NCI-H510A (cell line): ENCODE results near the gene ITGA7.

Experiments
- DNase-seq: peaks from one replicate; lab custom pipeline; 2025; lab: John Stamatoyannopoulos, UW

ITGA7 gene

DNA sequence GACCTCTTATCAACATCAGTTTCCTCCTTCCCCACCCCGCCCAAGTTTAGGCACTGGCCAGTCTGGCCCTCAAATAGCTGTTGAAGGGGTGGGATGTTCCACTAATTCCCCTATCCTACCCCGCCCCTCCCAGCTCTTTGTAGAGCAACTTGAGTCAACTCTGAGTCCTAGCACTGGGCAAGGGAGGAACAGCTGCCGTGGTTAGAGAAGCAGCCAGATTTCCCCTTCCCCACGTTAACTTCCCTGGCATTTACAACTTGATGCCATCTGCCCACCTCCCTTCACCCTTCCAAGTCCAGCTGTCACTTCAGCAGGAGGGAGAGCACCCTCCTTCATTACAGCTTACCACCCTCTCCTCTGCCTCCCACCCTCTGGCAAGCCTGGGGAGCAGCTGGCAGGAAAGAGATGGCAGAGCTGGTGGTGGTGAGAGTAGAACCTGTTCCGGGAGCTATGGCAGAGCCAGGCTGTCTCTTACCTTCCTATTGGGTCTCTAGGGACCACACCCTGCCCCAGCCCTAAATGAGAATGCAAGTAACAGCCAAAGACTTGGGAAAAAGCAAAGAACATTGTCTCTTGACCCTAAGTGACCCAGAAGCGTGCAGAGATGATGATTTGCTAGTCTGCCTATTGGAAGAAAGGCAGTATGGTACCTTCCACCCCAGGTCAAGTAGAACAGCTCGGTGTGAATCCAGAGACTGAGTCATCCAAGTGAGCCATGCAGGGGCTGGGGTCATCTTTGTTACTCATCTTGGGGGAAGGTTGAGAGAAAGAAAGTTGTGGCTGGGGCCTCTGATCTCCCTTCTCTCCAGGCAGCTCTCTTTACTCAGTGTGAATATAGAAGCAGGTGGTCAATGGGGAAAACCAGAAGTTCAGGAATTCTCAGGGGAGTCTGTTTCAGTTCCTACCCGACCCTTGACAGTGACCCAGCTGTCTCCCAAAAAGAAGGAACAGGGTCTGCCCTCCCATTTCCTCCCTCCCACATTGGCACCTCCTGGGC lies 9.6 kb upstream of the ITGA7 start:
- no peak for DNase-seq

DNA sequence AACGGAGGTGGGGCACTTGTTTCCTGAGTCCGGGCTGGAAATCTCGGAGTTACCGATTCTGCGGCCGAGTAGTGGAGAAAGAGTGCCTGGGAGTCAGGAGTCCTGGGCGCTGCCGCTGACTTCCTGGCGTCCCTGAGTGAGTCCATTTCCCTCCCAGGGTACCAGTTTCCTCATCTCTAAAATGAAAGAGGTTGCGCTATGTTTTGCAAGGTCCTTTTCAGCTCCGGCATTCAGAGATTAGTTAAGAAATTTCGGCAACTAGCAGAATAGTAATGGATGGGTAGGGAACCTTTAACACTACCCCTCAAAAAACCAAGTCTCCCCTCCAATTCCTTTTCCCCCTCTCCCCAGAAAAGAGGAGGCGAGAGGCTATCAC lies 8.9 kb upstream of the ITGA7 start:
- no peak for DNase-seq

DNA sequence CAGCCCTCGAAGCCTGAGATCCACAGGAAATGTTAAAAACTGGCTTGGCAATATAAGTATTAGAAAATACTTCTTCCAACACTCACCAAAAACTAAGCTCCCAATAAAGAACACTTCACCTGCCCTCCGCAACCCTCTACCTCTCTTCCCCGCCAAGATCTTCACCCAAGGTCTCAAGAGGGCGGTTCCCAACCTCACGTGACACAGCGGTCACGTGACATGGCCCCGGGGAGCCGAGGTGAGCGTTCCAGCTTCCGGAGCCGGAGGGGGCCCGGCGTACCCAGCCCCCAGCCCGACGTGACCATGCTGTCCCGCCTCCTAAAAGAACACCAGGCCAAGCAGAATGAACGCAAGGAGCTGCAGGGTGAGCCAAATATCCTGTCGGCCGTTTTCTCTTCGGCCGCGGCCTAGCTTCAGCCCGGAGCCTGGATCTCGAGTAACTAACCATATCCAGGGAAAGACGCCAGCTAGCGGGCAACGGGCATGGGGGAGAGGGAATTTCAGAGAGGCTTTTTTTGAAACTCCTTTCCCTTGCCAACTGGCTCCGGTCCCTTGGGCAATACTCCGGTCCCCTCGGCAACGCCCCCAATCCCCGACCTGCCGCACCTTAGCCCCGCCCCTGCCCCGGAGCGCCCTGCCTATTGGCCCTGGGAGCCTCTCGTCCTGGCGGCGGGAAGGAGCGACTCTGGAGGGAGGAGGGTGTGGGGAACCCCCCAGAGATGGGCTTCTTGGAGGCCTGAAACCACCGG lies 8.3 kb upstream of the ITGA7 start, which contains the start of gene BLOC1S1:
BLOC1S1 (plus strand) TSS at position 214 of the 749 bp plus-strand sequence; CDS start at position 220, 6 bp downstream.
- peak; percentile 83 for DNase-seq

DNA sequence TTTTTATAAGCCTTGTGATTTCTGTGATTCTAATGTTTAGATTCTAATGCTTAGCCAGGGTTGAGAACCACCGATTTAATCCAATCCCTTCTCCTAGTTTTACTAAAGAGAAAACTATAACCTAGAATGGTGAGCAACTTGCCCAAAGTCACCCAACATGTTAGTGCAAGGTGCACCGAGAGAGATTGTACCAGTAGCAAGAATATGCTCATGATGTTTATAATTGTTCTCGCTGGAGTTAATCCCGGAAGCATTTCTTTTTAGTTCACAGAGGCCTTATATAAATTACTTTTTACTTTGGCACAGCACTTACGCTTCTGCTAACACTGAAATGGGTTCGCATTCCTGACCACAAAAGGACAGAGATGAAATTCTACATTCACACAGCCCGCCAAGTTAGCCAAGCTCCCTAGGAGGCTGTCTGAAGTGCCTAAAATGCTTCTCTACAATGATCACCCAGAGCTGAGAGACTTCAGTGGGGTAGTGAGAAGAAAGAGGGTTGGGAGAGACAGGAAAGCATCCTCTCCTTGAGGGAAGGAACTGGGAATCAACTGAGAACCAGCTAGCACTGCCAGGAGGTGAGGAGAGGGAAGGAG lies 7.6 kb upstream of the ITGA7 start:
- no peak for DNase-seq

DNA sequence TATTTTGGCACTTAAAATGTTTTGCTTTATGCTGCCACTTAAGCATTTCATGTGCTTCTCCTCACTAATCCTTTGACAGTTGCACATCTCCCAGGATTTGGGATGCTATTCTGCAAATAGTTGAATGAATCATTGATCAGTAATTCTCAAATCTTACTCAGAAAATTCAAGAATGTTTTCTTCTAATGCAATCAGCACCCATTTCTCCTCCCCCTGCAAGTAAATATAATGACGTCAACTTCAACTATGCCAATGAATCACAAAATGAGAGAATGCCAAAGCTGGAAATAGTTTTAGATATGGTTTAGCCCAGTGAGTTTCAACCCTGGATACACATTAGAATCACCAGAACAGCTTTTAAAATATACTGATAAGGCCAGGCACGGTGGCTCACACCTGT lies 6.0 kb upstream of the ITGA7 start:
- DNase-seq, result no peak

DNA sequence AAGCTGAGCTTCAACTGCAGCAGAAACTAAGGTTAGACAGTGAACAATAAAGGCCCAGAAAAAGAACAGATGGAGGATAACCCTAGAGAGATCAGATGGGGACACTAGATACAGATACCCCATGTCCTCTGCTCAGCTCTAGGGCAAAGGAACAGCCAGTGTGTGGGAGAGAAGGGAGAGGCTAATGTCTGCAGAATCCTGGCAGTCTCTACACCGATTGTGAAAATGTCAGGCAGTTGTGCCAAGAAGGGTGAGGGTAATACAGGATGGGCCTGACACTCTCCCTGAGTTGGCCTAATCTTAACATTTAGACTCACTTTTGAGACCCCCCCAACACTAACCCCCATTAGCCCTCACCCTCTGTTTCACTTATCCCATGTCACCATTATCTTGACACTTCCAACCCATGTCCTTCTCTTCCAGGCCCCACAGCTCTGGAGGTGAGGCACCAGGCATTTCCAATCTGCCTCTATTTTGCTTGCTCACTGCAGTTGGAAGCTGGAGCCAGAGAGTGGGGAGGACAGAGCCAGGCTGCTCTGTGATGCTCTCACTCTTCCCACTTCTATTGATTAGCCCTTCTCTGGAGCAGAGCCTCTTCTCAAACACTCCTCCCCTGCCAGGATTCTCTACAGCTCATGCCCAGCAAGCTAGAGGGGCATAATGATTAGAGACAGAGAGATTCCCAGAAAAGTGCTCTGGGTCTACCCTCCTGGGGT lies 5.2 kb upstream of the ITGA7 start:
- DNase-seq, result no peak

DNA sequence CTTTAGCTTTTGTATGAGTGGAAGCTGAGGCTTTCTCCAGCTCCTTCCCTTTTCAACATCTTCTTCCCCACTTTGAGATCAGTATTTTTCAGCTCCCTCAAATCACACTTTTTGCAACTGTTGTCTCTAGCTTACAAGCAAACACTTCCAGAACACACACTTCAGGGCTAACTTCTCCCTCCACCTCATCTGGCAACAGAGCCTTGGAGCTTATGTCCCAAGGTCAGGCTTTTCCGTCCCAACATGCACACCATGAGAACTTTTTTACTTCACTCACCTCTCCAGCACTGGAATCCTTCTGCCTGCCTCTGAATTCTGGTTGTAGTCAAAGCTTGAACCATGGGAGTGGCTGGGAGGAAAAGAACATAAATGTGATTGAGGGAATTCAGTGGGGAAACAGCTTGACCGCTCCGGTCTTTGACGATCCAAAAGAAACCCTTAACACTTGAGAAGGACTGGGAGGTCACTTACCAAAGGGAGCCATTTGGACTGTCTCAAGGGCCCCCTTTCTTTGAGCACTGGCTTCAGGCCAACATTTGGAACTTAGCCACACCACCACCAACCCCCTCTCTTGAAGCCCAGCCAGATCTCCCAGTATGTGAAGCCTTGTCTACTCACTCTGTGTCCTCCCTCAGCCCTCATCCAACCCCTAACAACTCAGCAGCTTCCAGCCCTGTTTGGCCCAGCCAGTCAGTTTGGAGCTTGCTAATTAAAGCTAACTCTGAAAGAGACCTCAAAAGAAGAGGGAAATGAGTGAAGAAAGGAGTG lies 4.3 kb upstream of the ITGA7 start:
- DNase-seq, result no peak

DNA sequence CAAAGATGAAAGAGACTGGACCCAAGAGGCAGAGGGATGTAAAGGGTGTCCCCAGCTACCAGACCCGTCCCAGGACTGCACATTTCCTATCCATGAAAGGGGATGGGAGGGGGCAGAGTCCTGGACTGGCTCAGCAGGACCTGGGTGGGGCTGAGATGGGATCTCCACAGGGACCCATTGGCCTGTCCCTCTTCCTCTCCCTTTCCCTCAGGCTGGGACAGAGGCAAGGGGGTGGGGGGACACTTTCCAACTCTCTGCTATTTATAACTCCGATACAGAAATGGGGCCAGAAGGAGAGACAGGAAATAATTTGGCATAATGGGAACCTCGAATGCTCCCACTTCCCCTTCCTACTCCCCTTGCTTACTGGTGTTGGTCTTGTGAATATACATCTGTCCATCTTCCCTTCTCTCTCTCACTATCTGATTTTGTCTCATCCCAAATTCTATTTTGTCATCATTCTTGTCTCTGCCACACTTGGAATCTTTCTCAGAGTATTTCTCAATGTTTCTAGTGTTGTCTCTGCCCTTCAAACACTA lies 1.1 kb upstream of the ITGA7 start:
- DNase-seq, result no peak

DNA sequence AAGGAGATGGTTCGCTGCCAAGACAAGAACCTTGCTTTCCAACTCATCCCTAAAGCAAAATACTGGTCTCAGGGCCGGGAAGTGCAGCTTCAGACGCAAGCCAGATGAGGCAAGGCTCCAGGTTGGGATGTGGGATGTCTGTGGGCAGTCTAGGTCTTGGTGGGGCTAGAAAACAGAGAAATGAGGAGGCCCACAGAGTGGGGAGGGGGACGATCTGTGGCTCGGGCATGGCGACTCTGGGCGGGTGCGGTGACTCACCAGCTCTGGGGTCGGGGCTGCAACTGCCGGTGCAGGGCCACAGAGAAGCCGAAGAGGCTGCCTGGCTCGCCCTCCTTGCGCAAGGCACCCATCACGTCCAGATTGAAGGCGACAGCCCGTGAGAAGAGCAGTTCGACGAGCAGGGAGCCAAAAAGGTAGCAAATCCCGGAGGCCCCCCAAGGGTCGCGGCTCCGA lies 459 bp downstream of the ITGA7 start:
- DNase-seq, result no peak

DNA sequence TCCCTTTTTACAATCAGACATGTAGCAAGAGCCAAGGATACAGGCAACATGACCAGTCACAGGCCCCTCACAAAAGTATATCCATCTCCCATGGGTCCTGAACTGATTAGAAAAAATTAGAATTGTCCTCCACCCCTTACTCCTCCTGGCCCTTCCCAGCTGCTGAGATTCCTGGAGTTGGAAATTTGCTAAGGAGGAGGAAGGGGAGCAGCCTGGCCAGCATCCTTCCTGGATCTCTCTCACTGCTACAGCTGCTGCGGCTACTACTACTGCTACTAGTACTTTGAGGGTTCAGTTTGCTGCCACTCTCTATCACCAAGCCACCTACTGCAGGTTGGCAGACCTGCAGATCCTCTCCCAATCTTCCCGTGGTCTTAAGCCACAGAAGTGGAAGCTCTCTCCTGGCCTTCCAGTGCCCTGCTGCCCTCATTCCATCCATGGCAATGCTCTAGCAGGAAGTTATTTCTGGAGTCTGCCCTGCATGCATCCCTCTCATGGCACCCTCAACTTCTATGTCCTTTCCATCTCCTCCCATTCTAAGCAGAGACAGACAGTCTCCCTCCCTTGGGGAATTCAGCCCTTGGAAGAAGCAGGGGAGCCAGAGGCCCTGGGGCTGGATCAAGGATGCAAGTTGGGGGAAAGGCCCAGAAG lies 1.0 kb downstream of the ITGA7 start:
- DNase-seq, result no peak

DNA sequence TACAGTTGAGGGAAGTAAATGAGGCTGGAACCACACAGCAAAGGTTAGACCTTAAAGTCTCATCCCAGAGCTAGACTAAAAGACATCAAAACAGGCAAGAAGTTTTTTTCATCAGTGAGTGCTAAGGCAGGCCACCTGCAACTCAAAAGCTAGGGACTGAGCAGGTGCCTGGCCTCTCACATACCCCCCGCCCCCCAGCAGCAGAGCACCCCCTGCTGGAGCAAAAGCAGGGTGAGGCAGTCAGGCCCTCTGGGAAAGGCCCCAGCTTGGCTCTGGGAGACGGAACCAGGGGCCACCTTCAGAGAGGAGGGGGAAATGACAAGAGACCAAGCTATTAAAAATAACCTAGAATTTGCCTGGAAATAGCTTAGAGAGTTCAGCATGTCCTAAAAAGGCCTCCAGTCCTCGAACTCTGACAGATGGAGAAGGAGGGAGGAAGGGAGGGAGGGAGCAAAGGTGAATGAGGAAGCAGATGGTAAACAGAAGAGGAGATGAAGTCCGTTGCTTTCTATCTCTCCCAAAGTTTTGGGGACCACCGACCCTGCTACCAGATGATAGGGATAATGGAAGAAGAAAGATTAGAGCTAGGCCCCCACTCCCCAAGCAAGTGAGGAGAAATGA lies 1.8 kb downstream of the ITGA7 start:
- no peak for DNase-seq

DNA sequence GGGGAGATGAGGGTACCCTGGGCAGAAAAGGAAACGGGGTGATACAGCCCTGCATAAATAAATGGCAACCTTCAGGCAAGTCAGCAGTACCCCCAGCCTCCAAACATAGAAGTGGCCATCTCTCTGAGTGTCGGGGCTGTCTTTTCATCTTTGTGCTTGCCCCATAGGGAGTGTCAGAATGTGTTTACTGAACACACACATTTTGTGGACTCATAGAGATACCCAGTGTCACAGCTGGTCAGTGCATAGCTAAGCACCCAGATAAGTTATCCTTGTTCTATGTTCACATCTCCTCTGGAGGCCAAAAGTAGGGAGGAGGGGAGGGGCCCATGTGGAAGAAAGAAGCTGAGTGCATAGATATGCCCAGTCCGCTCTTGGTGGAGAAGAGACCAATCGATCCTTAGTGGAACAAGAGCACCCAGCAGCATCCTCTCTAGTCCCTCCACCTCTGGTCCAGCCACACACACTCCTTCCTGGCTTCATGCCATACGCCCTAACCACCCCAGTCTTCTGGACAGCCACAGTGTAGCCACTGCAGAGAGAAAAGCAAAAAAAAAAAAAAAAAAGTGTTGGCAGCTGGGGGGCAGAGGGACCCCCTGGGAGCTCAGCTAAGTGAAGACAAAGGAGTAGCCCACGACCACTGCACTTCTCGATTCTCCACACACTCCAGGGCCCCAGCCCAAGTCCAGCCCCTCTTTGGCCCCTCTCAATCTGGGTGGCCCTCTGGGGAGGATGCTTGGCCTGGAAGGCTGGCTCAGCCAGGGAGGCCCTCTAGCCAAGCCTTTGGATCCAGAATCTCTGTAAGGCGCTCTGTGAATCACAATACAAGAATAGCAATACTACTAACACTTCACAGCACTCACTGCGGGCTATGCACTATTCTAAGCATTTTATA lies 2.6 kb downstream of the ITGA7 start:
- DNase-seq, result no peak

DNA sequence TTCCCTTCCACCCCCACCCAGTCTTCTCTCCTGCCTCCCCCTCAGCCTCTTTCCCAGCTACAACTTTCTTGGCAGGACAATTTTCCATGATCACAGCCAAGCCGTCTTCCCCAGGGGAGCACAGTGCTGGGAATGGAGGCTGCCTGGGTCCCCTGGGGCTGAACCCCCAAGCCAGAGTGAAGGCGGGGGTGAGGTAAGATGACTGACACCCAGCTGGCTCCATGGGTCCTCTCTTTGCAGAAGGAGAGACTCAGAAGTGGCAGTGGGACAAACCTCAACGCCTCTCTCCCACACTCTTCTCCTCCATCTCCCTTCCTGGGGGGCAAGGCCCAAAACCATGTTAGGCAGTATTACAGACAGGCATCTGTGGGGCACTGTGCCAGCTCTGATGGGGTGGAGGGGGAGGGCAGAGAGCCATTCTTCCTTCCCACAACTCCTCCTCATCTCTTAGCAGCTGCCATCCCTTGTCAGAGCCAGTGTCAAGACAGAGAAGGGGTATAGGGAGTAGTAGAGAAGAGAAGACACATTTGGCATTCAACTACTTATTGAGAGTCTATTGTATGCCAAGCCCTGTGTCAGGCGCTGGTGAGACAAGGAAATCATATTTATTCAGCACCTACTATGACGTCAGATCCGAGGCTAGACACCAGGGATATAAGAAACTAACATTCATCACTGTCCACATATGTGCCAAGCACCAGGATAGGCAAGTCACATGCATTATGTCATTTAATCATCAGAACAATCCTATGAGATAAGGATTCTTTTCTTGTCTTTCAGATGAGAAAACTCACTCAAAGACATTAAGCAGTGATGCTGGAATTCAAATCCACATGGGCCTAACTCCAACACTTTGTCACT lies 3.6 kb downstream of the ITGA7 start:
- no peak for DNase-seq

DNA sequence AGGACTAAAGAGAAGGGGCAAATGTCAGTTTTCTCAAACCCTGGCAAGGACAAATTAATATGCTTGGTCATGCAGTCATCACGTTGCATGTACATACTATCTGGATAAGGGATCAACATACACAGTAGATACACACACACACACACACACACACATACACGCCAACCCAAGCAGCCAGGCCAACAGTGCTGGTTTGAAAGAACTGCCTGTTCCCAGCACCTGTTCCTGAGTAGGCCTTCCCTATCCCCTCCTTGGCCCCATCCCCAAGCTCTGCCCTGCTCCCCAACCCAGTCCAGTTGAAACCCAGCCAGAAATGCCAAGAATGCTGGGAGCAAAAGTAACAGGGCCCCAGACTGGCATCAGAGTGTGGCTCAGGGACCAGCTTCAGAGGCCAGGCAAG lies 4.4 kb downstream of the ITGA7 start:
- DNase-seq, result no peak

DNA sequence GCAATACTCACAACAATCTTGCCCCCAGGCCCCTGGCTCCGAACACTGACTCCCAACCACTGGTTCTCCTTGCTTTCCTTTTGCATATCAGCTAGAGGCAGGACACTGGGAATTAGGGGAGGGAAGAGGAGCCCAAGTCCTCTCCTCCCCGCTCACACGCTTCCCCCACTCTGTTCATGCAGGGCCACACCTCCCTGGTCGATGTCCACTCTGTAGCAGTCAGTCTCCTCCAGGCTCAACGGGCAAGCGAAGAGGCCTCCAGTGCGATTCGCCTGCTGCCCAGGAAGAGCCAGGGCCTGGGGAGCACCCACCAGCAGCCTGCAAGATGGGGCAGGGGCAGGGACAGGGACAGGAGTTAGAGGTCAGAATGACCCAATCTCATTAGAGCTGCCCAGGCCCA lies 4.8 kb downstream of the ITGA7 start:
- DNase-seq, result no peak

DNA sequence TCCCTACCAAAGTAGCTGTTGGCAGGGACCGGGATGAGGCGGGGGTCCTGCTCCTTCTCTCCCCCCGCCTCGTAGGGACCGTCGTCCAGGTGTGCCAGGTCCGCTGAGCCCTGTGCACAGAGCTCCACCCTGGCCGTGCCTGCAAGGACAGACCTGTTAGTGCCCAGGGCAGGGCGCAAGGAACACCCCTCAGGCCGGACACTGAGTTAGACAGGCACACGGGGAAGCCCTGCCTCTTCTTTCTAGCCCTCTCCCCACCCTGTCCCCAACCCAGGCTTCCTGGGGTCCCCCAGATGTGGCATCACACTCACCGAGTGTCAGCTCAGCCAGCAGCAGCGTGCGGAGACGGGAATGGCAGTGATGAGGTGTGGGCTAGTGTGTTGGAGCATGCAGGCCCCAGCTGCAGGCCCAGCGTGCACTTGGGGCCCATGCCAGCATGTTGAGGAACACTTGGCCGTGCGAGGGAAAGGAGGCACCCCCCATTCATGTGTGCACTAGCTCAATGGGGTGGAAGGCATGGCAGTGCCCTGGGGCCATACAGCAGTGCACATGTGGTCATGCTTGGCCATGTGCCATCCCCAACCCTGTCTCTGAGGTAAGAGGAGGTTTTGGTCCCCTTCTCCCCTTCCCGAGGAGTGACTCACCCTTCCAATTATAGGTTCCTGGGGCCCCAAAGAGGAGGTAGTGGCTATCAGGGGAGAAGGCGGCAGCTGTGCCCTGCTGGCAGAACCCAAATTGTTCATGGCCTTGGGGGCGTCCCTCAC lies 7.3 kb downstream of the ITGA7 start:
- DNase-seq, result no peak

DNA sequence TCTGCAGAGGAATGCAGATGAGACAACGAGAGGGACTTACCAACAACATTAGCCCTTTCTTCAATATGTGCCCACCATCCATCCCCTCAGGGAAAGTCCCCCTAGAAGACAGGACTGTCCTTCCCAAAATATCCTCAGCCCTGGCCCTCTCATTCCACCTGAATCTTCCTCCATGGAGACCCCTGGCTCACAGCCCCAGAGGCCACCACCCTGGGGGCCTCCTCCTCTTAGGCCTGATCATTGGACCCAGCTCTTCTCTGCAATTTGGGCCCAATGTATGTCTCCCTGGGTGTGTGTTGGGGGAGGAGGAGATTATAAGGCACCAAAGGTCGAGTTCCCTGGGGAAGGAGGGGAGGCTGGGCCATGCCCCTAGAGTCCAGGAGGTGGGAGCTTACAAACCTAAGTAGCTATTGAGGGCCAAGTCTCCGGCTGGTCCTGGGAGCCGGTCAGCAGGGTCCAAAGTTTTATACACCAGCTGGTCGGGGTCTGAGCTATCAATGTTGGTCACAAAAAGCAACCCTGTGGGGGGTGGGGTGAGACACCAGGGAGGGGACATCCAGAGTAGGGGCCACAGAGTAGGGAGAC lies 8.1 kb downstream of the ITGA7 start:
- no peak for DNase-seq
